ENCODE measurements around the gene TSPAN33. TPM values are rescaled to one million over a fixed set of nuclear protein-coding genes. Genes with fewer than 3 reads are reported as not detected.

Gene TSPAN33
- total RNA-seq, 1 donor from 2014 or later = 6.2 TPM

GRCh38 chr7:129208667-129209066 is 64.2 kb downstream of the TSPAN33 start:
- Histone ChIP-seq H3K27me3 (no peaks in the 10 kb centered on the region), H3K9me3 (no peaks in the 10 kb centered on the region), H3K36me3 (no peaks in the 10 kb centered on the region), H3K4me3 (no peak overlapping the region), H3K4me1 (no peaks in the 10 kb centered on the region), H3K27ac (no peak overlapping the region)
- no peak for DNase-seq
- ATAC-seq = no peak
- TF ChIP-seq CTCF (IDR thresholded peaks at IDR 0.05) = no peak
- intact Hi-C loops (cut with DNase I) = no loop called here

- no peaks in the 10 kb centered on the region for H3K27me3 ChIP-seq
- intact Hi-C loops (cut with DNase I) = no loop called here
- H3K27ac ChIP-seq = no peak overlapping the region
- no peaks in the 10 kb centered on the region for H3K9me3 ChIP-seq
- no peaks in the 10 kb centered on the region for H3K4me1 ChIP-seq
- no peaks in the 10 kb centered on the region for H3K36me3 ChIP-seq
- no peak for ATAC-seq
- no peak overlapping the region for H3K4me3 ChIP-seq
- TF ChIP-seq CTCF (IDR thresholded peaks at IDR 0.05) = no peak
- DNase-seq = no peak
These were observed 64.8 kb downstream of the TSPAN33 start for GRCh38 chr7:129209067-129209926.

- peak; percentile 80 for TF ChIP-seq CTCF (IDR thresholded peaks at IDR 0.05)
- Histone ChIP-seq H3K4me3 (no peak overlapping the region), H3K27me3 (no peaks in the 10 kb centered on the region), H3K4me1 (no peaks in the 10 kb centered on the region), H3K36me3 (no peaks in the 10 kb centered on the region), H3K9me3 (no peaks in the 10 kb centered on the region), H3K27ac (no peak overlapping the region)
- intact Hi-C loops (cut with DNase I) = loop anchor here (10.0 kb wide), 1 partner anchor 46 kb away; no protein-coding TSS in a partner anchor
- ATAC-seq = peak; percentile 87
- DNase-seq = peak; percentile 88
These were observed 65.9 kb downstream of the TSPAN33 start for GRCh38 chr7:129210256-129210988.

- Histone ChIP-seq H3K4me1 (no peaks in the 10 kb centered on the region), H3K4me3 (no peak overlapping the region), H3K9me3 (no peaks in the 10 kb centered on the region), H3K27me3 (no peaks in the 10 kb centered on the region), H3K27ac (no peak overlapping the region), H3K36me3 (no peaks in the 10 kb centered on the region)
- intact Hi-C loops (cut with DNase I) = loop anchor here (10.0 kb wide), 1 partner anchor 46 kb away; no protein-coding TSS in a partner anchor
- no peak for DNase-seq
- no peak for ATAC-seq
- TF ChIP-seq CTCF (IDR thresholded peaks at IDR 0.05) = no peak
These were observed 66.4 kb downstream of the TSPAN33 start for GRCh38 chr7:129210989-129211312.

- H3K4me1 ChIP-seq = no peaks in the 10 kb centered on the region
- no peaks in the 10 kb centered on the region for H3K9me3 ChIP-seq
- no peaks in the 10 kb centered on the region for H3K27me3 ChIP-seq
- no peak overlapping the region for H3K27ac ChIP-seq
- TF ChIP-seq CTCF (IDR thresholded peaks at IDR 0.05) = no peak
- H3K4me3 ChIP-seq = no peak overlapping the region
- intact Hi-C loops (cut with DNase I) = loop anchor here (10.0 kb wide), 1 partner anchor 47 kb away; no protein-coding TSS in a partner anchor
- H3K36me3 ChIP-seq = no peaks in the 10 kb centered on the region
- no peak for ATAC-seq
- no peak for DNase-seq
These were observed 67.6 kb downstream of the TSPAN33 start for GRCh38 chr7:129212126-129212525.
